WTC11 (cell line): ENCODE measurements around the gene BBS4.

Source experiments
- ATF1 ChIP-seq: sonication (generic); formaldehyde crosslinking; IDR thresholded peaks from 2 replicates; pipeline ENCODE4 v1.8.1; 2023; ENCODE audit warnings: mild to moderate bottlenecking, moderate library complexity, missing genetic modification reagents
- CTCF ChIP-seq: fragments of 200-600 bp; IDR thresholded peaks from 2 replicates; pipeline ENCODE4 v1.8.0; 2022; ENCODE audit warnings: antibody characterized with exemption
- ERG ChIP-seq: fragments of 250-450 bp; sonication (Bioruptor Pico); IDR thresholded peaks from 2 replicates; pipeline ENCODE4 v1.8.0; 2021; ENCODE audit warnings: mild to moderate bottlenecking
- FOXP1 ChIP-seq: sonication (generic); formaldehyde crosslinking; IDR thresholded peaks from 2 replicates; pipeline ENCODE4 v1.8.0; 2022; ENCODE audit warnings: missing genetic modification reagents, mild to moderate bottlenecking, moderate library complexity, borderline replicate concordance
- GABPB1 ChIP-seq: sonication (generic); formaldehyde crosslinking; IDR thresholded peaks from 2 replicates; pipeline ENCODE4 v1.8.1; 2023; ENCODE audit warnings: mild to moderate bottlenecking, missing genetic modification reagents
- MAX ChIP-seq: sonication (generic); formaldehyde crosslinking; IDR thresholded peaks from 2 replicates; pipeline ENCODE4 v1.8.0; 2022; ENCODE audit warnings: mild to moderate bottlenecking, missing genetic modification reagents
- NFE2L1 ChIP-seq: sonication (generic); formaldehyde crosslinking; IDR thresholded peaks from 2 replicates; pipeline ENCODE4 v1.8.1; 2023; ENCODE audit warnings: missing genetic modification reagents
- PREB ChIP-seq: sonication (generic); formaldehyde crosslinking; IDR thresholded peaks from 2 replicates; pipeline ENCODE4 v1.8.1; 2022; ENCODE audit warnings: mild to moderate bottlenecking, missing genetic modification reagents, moderate library complexity, borderline replicate concordance
- RELA ChIP-seq: sonication (generic); formaldehyde crosslinking; IDR thresholded peaks from 2 replicates; pipeline ENCODE4 v1.8.1; 2022; ENCODE audit warnings: missing genetic modification reagents, mild to moderate bottlenecking, borderline replicate concordance
- TCF7 ChIP-seq: sonication (generic); formaldehyde crosslinking; IDR thresholded peaks from 2 replicates; pipeline ENCODE4 v1.8.0; 2022; ENCODE audit warnings: mild to moderate bottlenecking, low read depth, missing genetic modification reagents, moderate library complexity
- ZBTB43 ChIP-seq: sonication (generic); formaldehyde crosslinking; IDR thresholded peaks from 2 replicates; pipeline ENCODE4 v1.8.1; 2023; ENCODE audit warnings: mild to moderate bottlenecking, missing genetic modification reagents

- TF ChIP-seq GABPB1 (CRISPR knock-in tag): no peak
- no peak for TF ChIP-seq CTCF
- TF ChIP-seq ATF1 (CRISPR knock-in tag): no peak
- TF ChIP-seq FOXP1 (CRISPR knock-in tag): no peak
- TF ChIP-seq ERG: no peak
- no peak for TF ChIP-seq TCF7 (CRISPR knock-in tag)
- no peak for TF ChIP-seq PREB (CRISPR knock-in tag)
- TF ChIP-seq RELA (CRISPR knock-in tag): no peak
- no peak for TF ChIP-seq ZBTB43 (CRISPR knock-in tag)
- no peak for TF ChIP-seq NFE2L1
- TF ChIP-seq MAX (CRISPR knock-in tag): no peak
Measured at GRCh38 chr15:72771329-72771725, 85.3 kb downstream of the BBS4 start.
